ENCODE measurements around the gene PSMD1.

- TF ChIP-seq CTCF (IDR thresholded peaks at IDR 0.05): no peak
- TF ChIP-seq POLR2A (IDR thresholded peaks at IDR 0.05; ENCODE audit: low read depth): no peak
- TF ChIP-seq EP300 (IDR thresholded peaks at IDR 0.05): no peak
Measured at GRCh38 chr2:231138699-231139098, 82.0 kb downstream of the PSMD1 start.

Measured in esophagus muscularis mucosa (tissue), 4 donors.